Fibroblast of mammary gland (primary cell): ENCODE data around the gene ELP5.

Experiments
- DNase-seq: peaks from one replicate; pipeline ENCODE4 v3.0.0-alpha.2; 2010; ENCODE audit warnings: low read depth
- H3K4me3 ChIP-seq: 2 replicates; pipeline ENCODE4 v1.5.1; 2011; ENCODE audit warnings: low read depth, mild to moderate bottlenecking, low read length, moderate library complexity; ENCODE audit not compliant: control insufficient read depth
- CTCF ChIP-seq: conservative IDR thresholded peaks from 2 replicates; pipeline ENCODE4 v1.5.1; 2011; ENCODE audit warnings: low read depth, low read length, inconsistent platforms; ENCODE audit not compliant: control insufficient read depth, insufficient read depth

ELP5 gene

GRCh38 chr17:7236808-7237207 lies 15.2 kb upstream of the ELP5 start:
- no peak for DNase-seq
- no peak for TF ChIP-seq CTCF
- no peak overlapping the region for H3K4me3 ChIP-seq

GRCh38 chr17:7237266-7237760 lies 14.7 kb upstream of the ELP5 start:
- no peak for DNase-seq
- TF ChIP-seq CTCF = no peak
- H3K4me3 ChIP-seq = peak overlapping the region; percentile 97

GRCh38 chr17:7237761-7238419 lies 14.1 kb upstream of the ELP5 start:
- peak overlapping the region; percentile 97 for H3K4me3 ChIP-seq
- DNase-seq = peak; percentile 56
- no peak for TF ChIP-seq CTCF

GRCh38 chr17:7238420-7239090 lies 13.5 kb upstream of the ELP5 start:
- no peak for TF ChIP-seq CTCF
- peak overlapping the region; percentile 97 for H3K4me3 ChIP-seq
- DNase-seq = no peak

- peak within 1 kb of the TSS; percentile 97 for H3K4me3 ChIP-seq
- DNase-seq = peak; percentile 99
- no peak for TF ChIP-seq CTCF
Observed at GRCh38 chr17:7239091-7240027, 12.7 kb upstream of the ELP5 start, which contains the start of gene PHF23. Gene PHF23, minus strand, starts transcription at chr17:7239457. Its CDS starts 178 bp downstream, at chr17:7239279.

GRCh38 chr17:7240375-7240774 lies 11.6 kb upstream of the ELP5 start:
- DNase-seq = no peak
- H3K4me3 ChIP-seq = peak overlapping the region; percentile 74
- no peak for TF ChIP-seq CTCF
